GM10248 (cell line): Measurements from ENCODE around the gene SYCE1L.
A peak's percentile ranks its signal among the peaks of the same experiment; 100 is the strongest.

ENCODE experiments used
- CTCF ChIA-PET: fragments of 300-600 bp; sonication (Branson Sonifier 250); formaldehyde crosslinking; extraction: SDS; loops from one replicate; lab custom pipeline; 2021; ENCODE audit warnings: antibody characterized with exemption; lab: Yijun Ruan, JAX
- POLR2A ChIA-PET: fragments of 350-650 bp; sonication (Branson Sonifier 250); formaldehyde crosslinking; extraction: SDS; loops from one replicate; lab custom pipeline; 2020; ENCODE audit warnings: antibody characterized with exemption; lab: Yijun Ruan, JAX
- DNase-seq: peaks from one replicate; pipeline ENCODE4 v3.0.0; 2012; ENCODE audit errors: extremely low spot score
- TF ChIP-seq, protein P1 (sequence below): IDR thresholded peaks from 2 replicates; pipeline ENCODE4 v1.5.1; 2012; ENCODE audit warnings: mild to moderate bottlenecking, low read depth; ENCODE audit errors: extremely low read depth, missing control alignments, control extremely low read depth

Gene SYCE1L

DNA sequence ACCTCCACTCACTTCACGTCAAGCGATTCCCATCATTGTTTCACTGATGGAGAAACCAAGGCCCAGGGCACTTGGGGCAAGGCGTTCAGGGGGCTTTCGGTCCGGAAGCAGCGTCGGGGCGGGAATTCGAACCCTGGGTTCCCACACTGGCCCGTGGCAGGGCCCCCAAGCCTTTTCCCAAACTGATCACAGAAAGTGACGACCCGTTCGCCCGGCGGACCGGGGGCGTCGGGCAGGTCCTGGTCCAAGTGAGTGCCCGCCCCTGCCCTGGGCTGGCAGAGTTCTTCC lies 9.1 kb upstream of the SYCE1L start:
- TF ChIP-seq, protein P1, sequence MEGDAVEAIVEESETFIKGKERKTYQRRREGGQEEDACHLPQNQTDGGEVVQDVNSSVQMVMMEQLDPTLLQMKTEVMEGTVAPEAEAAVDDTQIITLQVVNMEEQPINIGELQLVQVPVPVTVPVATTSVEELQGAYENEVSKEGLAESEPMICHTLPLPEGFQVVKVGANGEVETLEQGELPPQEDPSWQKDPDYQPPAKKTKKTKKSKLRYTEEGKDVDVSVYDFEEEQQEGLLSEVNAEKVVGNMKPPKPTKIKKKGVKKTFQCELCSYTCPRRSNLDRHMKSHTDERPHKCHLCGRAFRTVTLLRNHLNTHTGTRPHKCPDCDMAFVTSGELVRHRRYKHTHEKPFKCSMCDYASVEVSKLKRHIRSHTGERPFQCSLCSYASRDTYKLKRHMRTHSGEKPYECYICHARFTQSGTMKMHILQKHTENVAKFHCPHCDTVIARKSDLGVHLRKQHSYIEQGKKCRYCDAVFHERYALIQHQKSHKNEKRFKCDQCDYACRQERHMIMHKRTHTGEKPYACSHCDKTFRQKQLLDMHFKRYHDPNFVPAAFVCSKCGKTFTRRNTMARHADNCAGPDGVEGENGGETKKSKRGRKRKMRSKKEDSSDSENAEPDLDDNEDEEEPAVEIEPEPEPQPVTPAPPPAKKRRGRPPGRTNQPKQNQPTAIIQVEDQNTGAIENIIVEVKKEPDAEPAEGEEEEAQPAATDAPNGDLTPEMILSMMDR, result no peak
- no peak for DNase-seq
- ChIA-PET CTCF (interaction anchor here (5.1 kb wide), 1 partner anchor 20 kb away, joined by 24 read pairs; no protein-coding TSS in a partner anchor), POLR2A (no interaction called here)

DNA sequence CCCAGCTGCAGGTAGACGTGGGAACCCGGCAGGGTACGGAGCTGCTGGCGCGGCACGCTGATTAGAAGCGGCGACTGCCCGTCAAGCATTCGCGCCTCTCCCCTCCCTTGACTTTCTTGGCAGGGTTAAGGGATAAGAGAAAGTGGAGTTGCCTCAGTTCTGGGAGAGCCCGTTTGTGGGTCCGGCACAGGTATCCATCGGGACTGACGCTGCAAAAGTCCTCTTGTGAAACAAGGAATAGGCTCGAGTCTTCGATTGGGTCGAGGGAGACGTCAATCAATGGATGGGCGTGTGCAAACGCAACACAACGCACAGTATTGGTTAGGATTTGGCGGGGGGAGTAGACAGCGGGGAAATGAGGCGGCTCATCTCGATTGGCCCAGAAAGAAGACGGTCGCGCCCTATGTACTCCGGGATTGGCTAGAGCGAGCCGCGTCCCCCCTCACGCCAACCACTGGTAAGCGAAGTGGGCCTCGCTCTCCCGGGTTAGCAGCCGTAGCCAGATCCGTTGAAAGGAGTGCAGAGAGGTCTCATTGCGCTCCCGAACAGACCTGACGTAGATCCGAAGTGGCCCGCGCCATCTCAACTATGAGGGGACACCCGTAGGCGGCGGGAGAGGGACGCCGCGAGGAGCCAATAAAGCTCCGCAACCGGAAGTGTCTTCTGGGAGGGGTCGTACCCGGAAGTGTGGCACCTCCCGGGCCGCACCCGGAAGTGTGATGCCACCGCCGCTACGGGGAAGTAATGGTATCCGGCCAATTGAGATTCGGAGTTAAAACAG lies 8.5 kb upstream of the SYCE1L start, which contains the start of gene MON1B:
Gene MON1B (plus strand): TSS at position 713 of the 781 bp plus-strand sequence. CDS start 296 bp downstream, outside the sequence.
- POLR2A ChIA-PET, result no interaction called here
- CTCF ChIA-PET, result interaction anchor here (0.7 to 5.1 kb wide), 2 partner anchors 9 to 20 kb away, joined by 3 to 24 read pairs; no protein-coding TSS in a partner anchor
- peak; percentile 97 for DNase-seq
- TF ChIP-seq, protein P1, result no peak

DNA sequence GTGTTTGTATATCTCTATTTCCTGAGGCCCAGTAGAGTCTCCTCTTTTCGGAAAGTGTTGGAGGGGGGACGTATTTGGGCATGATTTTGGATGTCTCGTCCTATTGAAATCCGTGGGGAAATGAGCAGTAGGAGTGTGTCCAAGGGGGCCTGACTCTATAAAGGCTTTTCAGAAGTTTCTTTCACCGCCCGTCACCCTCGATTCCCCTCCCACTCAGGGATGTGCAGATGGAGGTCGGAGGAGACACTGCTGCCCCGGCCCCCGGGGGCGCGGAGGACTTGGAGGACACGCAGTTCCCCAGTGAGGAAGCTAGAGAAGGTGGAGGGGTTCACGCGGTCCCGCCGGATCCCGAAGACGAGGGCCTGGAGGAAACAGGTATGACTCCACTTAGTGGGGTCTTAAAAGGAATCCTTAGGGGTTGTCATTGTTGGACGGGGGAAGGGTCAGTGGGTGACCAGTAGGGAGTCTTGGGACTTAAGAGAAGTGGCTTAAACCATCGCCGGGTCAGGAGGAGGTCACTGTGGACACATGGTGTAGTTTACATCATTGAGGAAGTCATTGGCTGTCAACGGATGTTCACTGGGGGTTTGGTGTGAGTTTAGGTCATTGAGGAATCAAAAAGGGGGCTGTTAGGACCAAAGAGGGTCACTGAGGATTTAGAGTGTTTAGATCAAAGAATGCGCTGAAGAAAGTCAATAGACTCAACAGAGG lies 7.8 kb upstream of the SYCE1L start:
- DNase-seq, result no peak
- TF ChIP-seq, protein P1, result no peak
- ChIA-PET CTCF (interaction anchor here (0.7 to 5.1 kb wide), 2 partner anchors 10 to 21 kb away, joined by 3 to 24 read pairs; no protein-coding TSS in a partner anchor), POLR2A (no interaction called here)

DNA sequence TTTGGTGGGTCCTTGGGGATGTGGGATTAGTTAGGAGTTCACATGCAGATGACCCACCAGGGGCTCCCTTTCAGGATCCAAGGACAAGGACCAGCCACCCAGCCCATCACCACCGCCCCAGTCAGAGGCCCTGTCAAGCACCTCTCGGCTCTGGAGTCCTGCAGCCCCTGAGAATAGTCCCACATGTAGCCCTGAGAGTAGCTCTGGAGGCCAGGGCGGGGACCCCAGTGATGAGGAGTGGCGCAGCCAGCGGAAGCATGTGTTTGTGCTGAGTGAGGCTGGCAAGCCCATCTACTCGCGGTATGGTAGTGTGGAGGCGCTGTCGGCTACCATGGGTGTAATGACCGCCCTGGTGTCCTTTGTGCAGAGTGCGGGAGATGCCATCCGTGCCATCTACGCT lies 5.8 kb upstream of the SYCE1L start:
- DNase-seq, result no peak
- ChIA-PET POLR2A (no interaction called here), CTCF (interaction anchor here (0.9 to 1.0 kb wide), 2 partner anchors 9 to 24 kb away, joined by 3 to 4 read pairs; no protein-coding TSS in a partner anchor)
- TF ChIP-seq, protein P1, result no peak

DNA sequence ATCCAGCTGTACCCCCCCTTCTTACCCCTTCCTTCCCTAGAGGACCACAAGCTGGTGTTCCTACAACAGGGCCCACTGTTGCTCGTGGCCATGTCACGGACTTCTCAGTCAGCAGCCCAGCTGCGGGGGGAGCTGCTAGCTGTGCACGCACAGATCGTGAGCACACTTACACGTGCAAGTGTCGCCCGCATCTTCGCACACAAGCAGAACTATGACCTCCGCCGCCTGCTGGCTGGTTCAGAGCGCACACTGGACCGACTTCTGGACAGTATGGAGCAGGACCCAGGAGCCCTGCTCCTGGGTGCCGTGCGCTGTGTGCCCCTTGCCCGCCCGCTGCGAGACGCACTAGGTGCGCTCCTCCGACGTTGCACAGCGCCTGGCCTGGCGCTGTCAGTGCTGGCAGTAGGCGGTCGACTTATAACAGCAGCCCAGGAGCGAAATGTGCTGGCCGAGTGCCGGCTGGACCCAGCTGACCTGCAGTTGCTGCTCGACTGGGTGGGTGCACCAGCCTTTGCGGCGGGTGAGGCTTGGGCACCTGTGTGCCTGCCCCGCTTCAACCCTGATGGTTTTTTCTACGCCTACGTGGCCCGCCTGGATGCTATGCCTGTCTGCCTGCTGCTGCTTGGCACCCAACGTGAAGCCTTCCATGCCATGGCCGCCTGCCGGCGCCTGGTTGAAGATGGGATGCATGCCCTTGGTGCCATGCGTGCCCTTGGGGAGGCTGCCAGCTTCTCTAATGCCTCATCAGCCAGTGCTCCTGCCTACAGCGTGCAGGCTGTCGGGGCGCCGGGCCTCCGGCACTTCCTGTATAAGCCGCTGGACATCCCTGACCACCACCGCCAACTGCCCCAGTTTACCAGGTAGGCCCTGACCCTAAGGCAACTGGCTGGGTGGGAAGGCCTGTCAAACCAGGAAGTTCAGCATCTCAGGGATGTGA lies 4.6 kb upstream of the SYCE1L start:
- CTCF ChIA-PET, result interaction anchor here (0.9 to 1.0 kb wide), 2 partner anchors 8 to 25 kb away, joined by 3 to 4 read pairs; no protein-coding TSS in a partner anchor
- TF ChIP-seq, protein P1, result no peak
- no peak for DNase-seq
- POLR2A ChIA-PET, result no interaction called here
